ENCODE measurements around the gene NARS2.
"Not testable (repeated sequence)": the region's sequence is repeated elsewhere in the genome, so short reads cannot be mapped to it uniquely, and the experiment has no call there.

The NARS2 gene

GRCh38 chr11:78472382-78472781 lies 102.3 kb downstream of the NARS2 start:
- no peak for DNase-seq

DNA sequence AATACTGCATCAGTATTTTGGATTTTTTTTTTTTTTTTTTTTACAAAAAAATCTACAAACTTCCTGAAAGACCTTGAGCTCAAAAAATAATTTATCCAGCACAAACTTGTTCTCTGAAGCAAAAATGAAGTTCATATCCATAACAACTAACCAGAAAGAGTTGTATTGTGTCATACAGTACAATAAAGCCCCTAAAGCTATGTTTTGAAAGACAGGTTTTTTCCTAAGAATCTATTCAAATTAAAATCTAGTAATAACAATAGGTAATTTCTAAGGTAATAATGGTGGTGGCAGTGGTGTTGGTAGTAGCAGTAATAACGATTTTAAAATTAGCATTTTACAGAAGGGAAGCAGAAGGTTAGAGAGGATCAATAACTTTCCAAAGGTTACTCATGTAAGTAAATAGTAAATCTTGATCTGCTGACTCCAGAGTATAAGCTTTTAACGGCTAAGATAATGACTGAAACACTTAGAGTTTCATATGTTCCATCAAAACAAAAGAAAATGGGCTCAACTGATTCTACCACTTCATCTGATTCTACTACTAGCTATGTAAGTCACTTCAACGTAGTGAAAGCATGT lies 103.7 kb downstream of the NARS2 start:
- no peak for DNase-seq

- no peak for DNase-seq
Observed at GRCh38 chr11:78469896-78470295, 104.8 kb downstream of the NARS2 start.

DNA sequence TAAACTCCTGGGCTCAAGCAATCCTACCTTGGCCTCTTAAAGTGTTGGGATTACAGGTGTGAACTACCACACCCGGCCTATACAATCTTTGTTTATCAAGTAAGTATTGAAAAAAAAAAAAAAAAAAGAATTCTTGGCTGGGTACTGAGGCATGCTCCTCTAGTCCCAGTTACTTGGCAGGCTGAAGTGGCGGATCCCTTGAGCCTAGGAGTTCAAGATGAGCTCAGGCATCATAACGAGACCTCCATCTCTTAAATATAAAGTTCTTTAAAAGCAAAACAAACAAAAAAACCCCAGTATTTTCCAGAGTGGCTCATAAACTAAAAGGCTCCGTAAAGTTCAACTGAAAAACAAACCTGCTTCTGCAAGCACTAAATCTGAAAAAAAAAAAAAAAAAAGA lies 106.7 kb downstream of the NARS2 start:
- no peak for DNase-seq

- DNase-seq: no peak
Observed at GRCh38 chr11:78467370-78467769, 107.3 kb downstream of the NARS2 start.

- no peak for DNase-seq
Observed at GRCh38 chr11:78465169-78465942, 109.3 kb downstream of the NARS2 start.

DNA sequence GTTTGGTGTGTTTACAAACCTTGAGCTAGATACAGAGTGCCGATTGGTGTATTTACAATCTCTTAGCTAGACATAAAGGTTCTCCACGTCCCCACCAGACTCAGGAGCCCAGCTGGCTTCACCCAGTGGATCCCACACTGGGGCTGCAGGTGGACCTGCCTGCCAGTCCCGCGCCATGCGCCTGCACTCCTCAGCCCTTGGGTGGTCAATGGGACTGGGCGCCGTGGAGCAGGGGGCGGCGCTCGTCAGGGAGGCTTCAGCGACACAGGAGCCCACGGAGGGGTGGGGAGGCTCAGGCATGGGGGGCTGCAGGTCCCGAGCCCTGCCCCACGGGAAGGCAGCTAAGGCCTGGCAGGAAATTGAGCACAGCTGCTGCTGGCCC lies 109.9 kb downstream of the NARS2 start:
- not testable (repeated sequence) for DNase-seq

- no peak for DNase-seq
Observed at GRCh38 chr11:78460471-78460870, 114.2 kb downstream of the NARS2 start.

DNA sequence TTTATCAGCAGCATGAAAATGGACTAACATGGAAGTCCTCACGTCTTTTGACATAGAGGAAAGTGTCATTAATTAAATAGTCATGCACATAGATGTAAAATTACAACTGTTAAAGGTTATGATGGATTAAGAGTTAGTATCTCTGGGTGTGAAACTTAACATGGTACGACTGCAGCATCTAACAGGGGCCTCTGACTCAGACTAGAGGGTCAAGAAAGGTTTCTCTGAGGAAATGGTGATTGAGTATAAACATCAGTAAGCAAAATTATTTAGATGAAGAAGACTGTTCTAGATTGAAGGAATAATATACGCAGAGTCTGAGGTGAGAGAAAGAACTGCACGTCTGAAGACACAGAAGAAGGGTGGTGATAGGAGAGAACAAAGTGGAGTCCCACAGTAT lies 114.9 kb downstream of the NARS2 start:
- DNase-seq: no peak

DNA sequence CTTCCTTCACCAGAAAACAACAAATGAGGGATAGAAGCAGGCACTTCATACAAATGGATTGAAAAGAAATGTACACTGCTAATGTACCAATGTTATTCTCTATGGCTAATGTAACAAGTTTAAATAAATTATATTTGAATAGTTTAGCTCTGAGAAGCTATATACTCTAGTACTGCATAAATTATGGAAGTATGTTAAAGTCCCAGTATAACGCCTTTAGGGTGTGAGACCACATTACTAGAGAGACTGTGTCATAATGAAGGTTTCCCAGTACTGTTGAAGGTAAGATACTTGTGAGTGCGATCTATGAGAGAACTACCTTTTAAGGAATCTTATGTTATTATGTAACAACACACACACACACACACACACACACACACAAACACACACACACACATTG lies 117.2 kb downstream of the NARS2 start:
- DNase-seq: no peak

- DNase-seq: peak; percentile 38
Observed at GRCh38 chr11:78453140-78453935, 121.3 kb downstream of the NARS2 start.

GRCh38 chr11:78451371-78452150 lies 123.1 kb downstream of the NARS2 start:
- DNase-seq: no peak

- DNase-seq: no peak
Observed at GRCh38 chr11:78450866-78451265, 123.8 kb downstream of the NARS2 start.

DNA sequence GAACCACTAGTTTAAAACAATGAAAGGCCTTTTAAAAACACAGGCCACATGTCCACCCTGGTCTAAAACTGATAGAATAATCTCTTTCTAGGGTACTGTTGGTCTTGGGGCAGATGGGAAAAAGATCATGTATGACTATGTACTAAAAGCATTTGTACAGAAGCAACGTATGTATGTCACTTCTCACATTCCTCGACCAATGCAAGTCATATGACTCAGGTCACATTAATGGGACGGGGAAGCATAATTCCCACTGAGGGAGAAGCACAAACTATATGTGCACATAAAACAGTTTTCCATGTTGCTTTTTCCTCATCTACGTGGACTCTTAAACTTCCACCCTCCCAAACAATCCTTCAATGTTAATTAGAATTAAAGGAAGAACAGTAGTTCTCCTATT lies 124.8 kb downstream of the NARS2 start:
- DNase-seq: no peak

DNA sequence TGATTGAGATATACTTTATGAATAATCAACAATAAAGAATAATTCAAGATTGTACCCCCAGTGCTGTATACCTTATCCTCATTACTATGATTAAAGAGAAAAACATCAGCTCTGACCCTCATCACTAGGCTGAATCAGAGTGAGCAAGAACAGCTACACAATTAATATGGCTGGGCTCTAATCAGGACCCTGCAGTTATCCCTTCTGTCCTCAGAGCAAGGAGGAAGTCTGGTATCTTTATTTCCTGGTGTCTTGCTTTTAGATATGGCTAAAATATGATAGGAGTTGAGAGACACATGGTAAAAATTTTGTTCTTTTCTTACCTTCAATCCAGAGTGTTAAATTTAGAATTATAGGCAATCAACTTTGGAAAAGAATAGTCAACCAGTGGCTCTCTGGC lies 128.5 kb downstream of the NARS2 start:
- DNase-seq: peak; percentile 49

DNA sequence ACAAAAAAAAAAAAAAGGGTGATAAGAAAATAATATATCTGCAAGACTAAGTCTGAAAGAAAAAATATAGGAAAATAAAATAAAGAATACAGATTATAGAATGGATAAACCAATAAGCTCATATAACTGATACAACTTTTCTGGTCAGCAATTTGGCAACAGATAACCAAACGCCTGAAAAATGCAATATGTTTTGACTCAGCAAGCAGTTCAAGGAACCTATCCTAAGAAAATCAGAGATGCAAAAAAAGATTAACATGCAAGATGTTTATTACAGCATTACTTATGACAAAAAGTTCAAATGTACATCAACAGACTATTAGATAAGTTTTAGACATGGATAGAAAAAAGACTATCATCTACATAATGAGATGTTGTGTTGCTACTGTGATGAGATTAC lies 129.9 kb downstream of the NARS2 start:
- DNase-seq: peak; percentile 49

DNA sequence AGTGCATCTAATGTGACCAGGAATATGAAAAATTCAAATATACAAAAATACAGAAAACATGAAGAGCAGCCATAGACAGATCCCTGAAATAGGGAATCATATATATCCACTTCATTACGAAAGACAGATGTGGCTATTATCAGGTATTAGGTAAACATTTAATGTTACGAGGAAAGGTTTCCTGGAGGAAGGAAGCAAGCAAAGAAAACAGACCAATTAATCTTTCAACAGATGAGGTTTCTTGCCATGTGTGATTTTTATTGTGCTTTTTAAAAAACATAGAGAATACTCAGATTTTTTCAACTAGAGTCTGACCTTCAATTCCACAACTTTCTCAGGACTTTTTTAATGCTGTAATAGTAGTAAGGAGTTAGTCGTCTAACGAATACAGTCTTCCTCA lies 132.7 kb downstream of the NARS2 start:
- DNase-seq: no peak

- no peak for DNase-seq
Observed at GRCh38 chr11:78438298-78438975, 136.2 kb downstream of the NARS2 start.

DNA sequence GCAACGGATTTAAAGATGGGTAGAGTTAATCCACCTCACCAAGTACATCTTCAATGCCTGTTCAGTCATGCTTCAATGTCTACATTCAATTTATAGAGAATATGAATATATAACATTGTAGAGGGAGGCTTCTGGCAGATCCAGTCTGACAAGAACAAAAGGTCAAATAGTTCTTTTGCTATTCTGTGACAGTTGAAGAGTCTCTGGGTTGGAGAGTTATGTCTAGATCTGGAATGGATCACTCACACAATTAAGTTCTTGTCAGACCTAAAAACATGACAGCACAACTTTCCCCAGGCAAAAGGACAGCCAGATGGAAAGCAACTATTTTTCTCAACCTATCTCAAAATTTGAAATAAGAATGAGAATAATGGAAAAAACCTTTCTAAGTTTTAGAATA lies 141.7 kb downstream of the NARS2 start:
- no peak for DNase-seq

- peak; percentile 49 for DNase-seq
Observed at GRCh38 chr11:78432058-78432515, 142.6 kb downstream of the NARS2 start.

DNA sequence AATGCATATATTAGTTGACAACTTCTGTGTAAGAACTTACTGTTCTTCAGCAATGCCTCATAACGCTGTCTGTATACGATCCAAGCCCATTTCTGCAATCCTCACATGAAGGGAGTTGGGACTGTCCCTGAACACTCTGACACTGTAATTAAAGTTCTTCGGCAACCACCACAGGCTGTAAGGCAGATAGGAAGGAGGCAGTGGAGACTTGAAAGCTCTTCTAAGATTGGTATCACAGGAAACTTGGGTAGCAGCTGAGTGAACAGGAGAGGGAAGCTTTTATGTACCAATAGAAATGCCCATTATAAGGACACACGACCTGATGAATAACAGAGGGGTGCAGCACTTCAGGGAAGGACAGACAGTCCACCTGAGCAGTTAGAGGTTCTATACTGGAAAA lies 145.0 kb downstream of the NARS2 start:
- peak; percentile 74 for DNase-seq

GRCh38 chr11:78429209-78429608 lies 145.5 kb downstream of the NARS2 start:
- peak; percentile 73 for DNase-seq

DNA sequence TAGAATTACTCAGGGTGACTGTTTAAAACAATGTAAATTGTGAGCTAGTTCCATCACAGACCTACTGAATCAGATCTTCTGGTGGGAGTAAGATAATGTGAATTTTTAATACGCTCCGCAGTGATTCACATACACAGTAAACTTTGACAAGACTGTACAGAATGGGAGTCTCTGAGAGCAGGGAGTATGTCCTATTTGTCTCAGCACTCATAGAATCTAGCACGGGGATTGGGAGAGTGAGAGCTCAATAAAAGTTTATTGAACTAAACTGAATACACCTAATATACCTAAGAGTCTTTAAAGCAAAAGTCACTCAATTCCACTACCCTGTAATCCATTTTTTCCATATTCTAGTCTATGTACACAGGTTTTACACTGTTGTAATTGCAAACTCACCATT lies 145.9 kb downstream of the NARS2 start:
- DNase-seq: no peak
